Caco-2 (cell line): ENCODE data around the gene TRAK1. TPM values are rescaled to one million over a fixed set of nuclear protein-coding genes. Genes with fewer than 3 reads are reported as not detected.

Experiments
- BruUV-seq: library from RNA; stranded (reverse); fragments of 400-500 nt; replicated peaks from 2 replicates; lab custom pipeline; 2021; lab: Mats Ljungman, UMichigan
- CTCF ChIA-PET: fragments of 300-600 bp; sonication (Branson Sonifier 250); formaldehyde crosslinking; loops from one replicate; lab custom pipeline; 2022; ENCODE audit warnings: antibody characterized with exemption; lab: Charles Lee
- POLR2A ChIA-PET: fragments of 300-600 bp; sonication (Branson Sonifier 250); formaldehyde crosslinking; loops from one replicate; lab custom pipeline; 2022; ENCODE audit warnings: antibody characterized with exemption; lab: Charles Lee
- DNase-seq, 2 experiments: peaks; one replicate each; pipeline versions ENCODE4 v3.0.0 to v3.0.0-alpha.2; 2020 to 2022
- H3K27me3 ChIP-seq: replicated peaks from 2 replicates; pipeline ENCODE4 v1.6.0; 2011; ENCODE audit warnings: low read length; ENCODE audit not compliant: control insufficient read depth, insufficient read depth
- H3K36me3 ChIP-seq: 2 replicates; pipeline ENCODE4 v1.5.1; 2011; ENCODE audit warnings: low read length; ENCODE audit not compliant: control insufficient read depth, insufficient read depth
- H3K4me1 ChIP-seq: fragments of 250-450 bp; sonication (Bioruptor Pico); 2 replicates; pipeline ENCODE4 v1.5.1; 2020; ENCODE audit warnings: mild to moderate bottlenecking
- H3K4me3 ChIP-seq: 2 replicates; pipeline ENCODE4 v1.5.1; 2011; ENCODE audit warnings: low read depth, mild to moderate bottlenecking, control low read depth, low read length
- H3K9me3 ChIP-seq: fragments of 250-450 bp; sonication (Bioruptor Pico); 2 replicates; pipeline ENCODE4 v1.5.1; 2020; ENCODE audit warnings: mild to moderate bottlenecking, moderate library complexity
- H3K27ac Mint-ChIP-seq: one replicate; pipeline ENCODE4 v1.8.0; 2022; ENCODE audit warnings: mixed read lengths; ENCODE audit not compliant: unreplicated experiment
- H3K27me3 Mint-ChIP-seq: one replicate; pipeline ENCODE4 v1.8.0; 2022; ENCODE audit warnings: mixed read lengths; ENCODE audit not compliant: insufficient read depth, unreplicated experiment
- H3K36me3 Mint-ChIP-seq: one replicate; pipeline ENCODE4 v1.8.0; 2022; ENCODE audit warnings: mild to moderate bottlenecking, mixed read lengths; ENCODE audit not compliant: insufficient read depth, unreplicated experiment
- H3K4me1 Mint-ChIP-seq: one replicate; pipeline ENCODE4 v1.8.0; 2022; ENCODE audit warnings: low read depth, mixed read lengths; ENCODE audit not compliant: unreplicated experiment
- H3K4me3 Mint-ChIP-seq: one replicate; pipeline ENCODE4 v1.8.0; 2022; ENCODE audit warnings: mild to moderate bottlenecking, moderate library complexity, mixed read lengths; ENCODE audit not compliant: unreplicated experiment
- H3K9me3 Mint-ChIP-seq: one replicate; pipeline ENCODE4 v1.8.0; 2022; ENCODE audit warnings: mixed read lengths; ENCODE audit not compliant: unreplicated experiment
- intact Hi-C: fragments of 100-400 bp; cut with micrococcal nuclease; formaldehyde crosslinking; loops from one replicate; pipeline ENCODE4 v1.10.0; 2022; ENCODE audit not compliant: unreplicated experiment
- total RNA-seq: library from RNA; stranded (reverse); gene quantifications from 2 replicates; pipeline ENCODE4 v1.2.3, GENCODE V29; 2022
- TF ChIP-seq, protein P1 (sequence below), 2 experiments: fragments of 200-600 bp in 1 of 2; IDR thresholded peaks; 1 replicate in 1 of 2; 2 replicates in 1 of 2; pipeline versions ENCODE4 v1.5.1 to v1.8.0; 2011 to 2022; ENCODE audit warnings: antibody characterized with exemption in 1 of 2, control low read depth in 1 of 2, inconsistent platforms in 1 of 2, low read depth in 1 of 2, low read length in 1 of 2, mild to moderate bottlenecking in 1 of 2, moderate library complexity in 1 of 2; ENCODE audit not compliant: insufficient read depth in 1 of 2, severe bottlenecking in 1 of 2, unreplicated experiment in 1 of 2

TRAK1 gene
- total RNA-seq, 1 experiment from 2014 or later, result 33.3 TPM

DNA sequence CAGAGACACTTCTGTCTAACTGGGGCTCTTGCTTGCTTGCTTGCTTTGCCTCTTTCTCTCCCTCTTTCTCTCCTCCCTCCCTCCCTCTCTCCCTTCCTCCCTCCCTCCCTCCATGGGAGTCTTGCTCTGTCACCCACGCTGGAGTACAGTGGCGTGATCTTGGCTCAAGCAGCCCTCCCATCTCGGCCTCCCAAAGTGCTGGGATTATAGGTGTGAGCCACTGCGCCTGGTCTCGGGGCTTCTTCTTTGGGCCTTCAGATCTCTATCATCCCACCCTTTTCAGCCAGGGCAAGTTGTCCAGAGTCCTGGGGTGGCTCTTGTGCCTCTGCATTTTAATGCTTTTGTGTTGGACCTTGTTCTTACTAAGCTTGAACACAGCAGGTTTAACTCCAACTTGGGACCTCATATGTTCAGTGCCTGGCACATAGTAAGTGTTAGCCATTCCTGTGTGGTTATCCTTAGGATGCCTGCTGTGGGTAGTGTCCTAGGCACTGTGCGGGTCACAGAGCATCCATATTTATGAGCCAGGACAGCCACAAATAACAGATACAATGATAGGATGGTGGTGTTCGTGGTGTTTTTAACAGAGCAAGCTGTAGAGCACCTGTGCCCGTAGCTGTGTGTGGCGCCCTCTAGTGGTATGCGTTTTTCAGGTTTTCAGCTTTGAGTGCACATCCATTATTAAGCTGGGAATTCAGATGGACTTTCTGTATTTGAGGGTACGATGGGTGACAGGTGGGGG, 99.7 kb downstream of the TRAK1 start:
- no peak overlapping the region for H3K4me3 ChIP-seq
- H3K9me3 ChIP-seq, result no peaks in the 10 kb centered on the region
- H3K4me1 ChIP-seq, result peaks cover 7% of the 10 kb centered on the region
- Mint-ChIP-seq H3K27me3 (no peaks in the 10 kb centered on the region), H3K4me1 (no peaks in the 10 kb centered on the region), H3K27ac (peak overlapping the region; percentile 28), H3K36me3 (peaks cover 59% of the 10 kb centered on the region), H3K9me3 (no peaks in the 10 kb centered on the region), H3K4me3 (no peak overlapping the region)
- H3K36me3 ChIP-seq, result peaks cover 7% of the 10 kb centered on the region
- ChIA-PET POLR2A (interaction anchor here (0.7 to 1.0 kb wide), 3 partner anchors 20 to 73 kb away, joined by 3 to 6 read pairs (median 3); no protein-coding TSS in a partner anchor), CTCF (interaction anchor here (0.5 to 5.2 kb wide), 25 partner anchors 8 to 639 kb away, joined by 3 to 183 read pairs (median 6); partner anchors contain the start of gene ULK4)
- DNase-seq, result peak; percentile 77 to 83
- H3K27me3 ChIP-seq, result no peaks in the 10 kb centered on the region
- TF ChIP-seq, protein P1, sequence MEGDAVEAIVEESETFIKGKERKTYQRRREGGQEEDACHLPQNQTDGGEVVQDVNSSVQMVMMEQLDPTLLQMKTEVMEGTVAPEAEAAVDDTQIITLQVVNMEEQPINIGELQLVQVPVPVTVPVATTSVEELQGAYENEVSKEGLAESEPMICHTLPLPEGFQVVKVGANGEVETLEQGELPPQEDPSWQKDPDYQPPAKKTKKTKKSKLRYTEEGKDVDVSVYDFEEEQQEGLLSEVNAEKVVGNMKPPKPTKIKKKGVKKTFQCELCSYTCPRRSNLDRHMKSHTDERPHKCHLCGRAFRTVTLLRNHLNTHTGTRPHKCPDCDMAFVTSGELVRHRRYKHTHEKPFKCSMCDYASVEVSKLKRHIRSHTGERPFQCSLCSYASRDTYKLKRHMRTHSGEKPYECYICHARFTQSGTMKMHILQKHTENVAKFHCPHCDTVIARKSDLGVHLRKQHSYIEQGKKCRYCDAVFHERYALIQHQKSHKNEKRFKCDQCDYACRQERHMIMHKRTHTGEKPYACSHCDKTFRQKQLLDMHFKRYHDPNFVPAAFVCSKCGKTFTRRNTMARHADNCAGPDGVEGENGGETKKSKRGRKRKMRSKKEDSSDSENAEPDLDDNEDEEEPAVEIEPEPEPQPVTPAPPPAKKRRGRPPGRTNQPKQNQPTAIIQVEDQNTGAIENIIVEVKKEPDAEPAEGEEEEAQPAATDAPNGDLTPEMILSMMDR (IDR thresholded peaks at IDR 0.05; ENCODE audit: insufficient read depth in 1 of 2, low read depth in 1 of 2, low read length in 1 of 2, severe bottlenecking in 1 of 2, unreplicated experiment in 1 of 2), result peak; percentile 83 to 84
- no TSS peak for BruUV-seq
- intact Hi-C loops, result loop anchor here (1.0 to 2.0 kb wide), 5 partner anchors 26 to 72 kb away; no protein-coding TSS in a partner anchor

DNA sequence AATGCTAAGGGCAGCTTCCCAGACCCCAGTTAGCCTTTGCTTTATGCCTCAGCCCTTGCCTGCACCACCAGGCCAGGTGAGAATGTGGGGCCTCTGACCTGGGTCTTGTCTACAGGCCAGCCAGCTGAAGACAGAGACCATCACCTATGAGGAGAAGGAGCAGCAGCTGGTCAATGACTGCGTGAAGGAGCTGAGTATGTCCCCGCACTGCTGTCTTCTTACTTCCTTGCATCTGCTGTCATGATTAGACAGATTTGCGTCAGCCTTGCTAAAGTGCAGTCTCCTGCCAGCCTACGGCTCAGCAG, 100.2 kb downstream of the TRAK1 start:
- CTCF ChIA-PET, result interaction anchor here (0.5 to 5.2 kb wide), 23 partner anchors 8 to 334 kb away, joined by 3 to 183 read pairs (median 6); partner anchors contain the start of gene ULK4
- TF ChIP-seq, protein P1 (IDR thresholded peaks at IDR 0.05; ENCODE audit: insufficient read depth in 1 of 2, low read depth in 1 of 2, low read length in 1 of 2, severe bottlenecking in 1 of 2, unreplicated experiment in 1 of 2), result no peak
- no peaks in the 10 kb centered on the region for H3K9me3 ChIP-seq
- BruUV-seq, result no TSS peak
- Mint-ChIP-seq H3K4me3 (no peak overlapping the region), H3K9me3 (no peaks in the 10 kb centered on the region), H3K27me3 (no peaks in the 10 kb centered on the region), H3K4me1 (no peaks in the 10 kb centered on the region), H3K36me3 (peaks cover 59% of the 10 kb centered on the region), H3K27ac (no peak overlapping the region)
- POLR2A ChIA-PET, result interaction anchor here (0.7 to 1.0 kb wide), 3 partner anchors 19 to 74 kb away, joined by 3 to 6 read pairs (median 3); no protein-coding TSS in a partner anchor
- peaks cover 7% of the 10 kb centered on the region for H3K36me3 ChIP-seq
- DNase-seq, result no peak
- intact Hi-C loops, result loop anchor here (1.0 to 2.0 kb wide), 5 partner anchors 27 to 72 kb away; no protein-coding TSS in a partner anchor
- no peaks in the 10 kb centered on the region for H3K27me3 ChIP-seq
- peaks cover 7% of the 10 kb centered on the region for H3K4me1 ChIP-seq
- H3K4me3 ChIP-seq, result no peak overlapping the region

DNA sequence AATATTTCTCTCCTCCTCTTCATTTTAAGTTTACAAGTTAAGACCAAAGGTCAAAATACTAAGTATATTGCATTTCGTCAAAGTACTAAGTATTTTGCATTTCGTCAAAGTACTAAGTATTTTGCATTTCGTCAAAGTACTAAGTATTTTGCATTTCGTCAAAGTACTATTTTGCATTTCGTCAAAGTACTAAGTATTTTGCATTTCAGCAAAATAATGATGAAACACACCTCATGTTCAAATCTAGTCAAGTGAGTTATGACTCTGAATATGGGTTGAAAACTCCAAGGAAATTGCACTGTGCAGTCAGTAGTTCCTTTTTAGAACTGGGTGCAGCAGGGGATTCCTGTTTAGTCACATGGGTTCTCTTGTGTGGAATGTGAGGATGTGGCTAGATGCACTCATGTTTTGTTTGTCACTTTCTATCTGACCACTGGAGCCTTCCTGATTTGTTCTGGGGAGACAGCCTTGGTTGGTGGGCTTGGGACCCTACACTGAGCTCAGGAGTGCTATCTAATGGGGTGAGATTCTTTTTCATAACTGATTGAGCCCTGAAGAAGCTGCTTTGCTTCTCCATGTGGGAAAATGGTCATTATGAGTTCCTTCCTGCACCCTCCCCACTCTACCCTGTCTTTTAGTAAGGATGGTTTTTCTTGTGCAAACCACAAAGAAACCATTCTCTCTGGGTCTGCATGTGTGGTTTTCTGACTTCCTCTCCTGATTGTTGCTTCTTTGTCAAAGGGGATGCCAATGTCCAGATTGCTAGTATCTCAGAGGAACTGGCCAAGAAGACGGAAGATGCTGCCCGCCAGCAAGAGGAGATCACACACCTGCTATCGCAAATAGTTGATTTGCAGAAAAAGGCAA, 101.4 kb downstream of the TRAK1 start:
- no TSS peak for BruUV-seq
- intact Hi-C loops, result no loop called here
- ChIA-PET CTCF (interaction anchor here (3.4 to 5.2 kb wide), 2 partner anchors 63 to 74 kb away, joined by 32 to 183 read pairs; no protein-coding TSS in a partner anchor), POLR2A (interaction anchor here (0.6 kb wide), 1 partner anchor 58 kb away, joined by 3 read pairs; no protein-coding TSS in a partner anchor)
- Mint-ChIP-seq H3K4me1 (no peaks in the 10 kb centered on the region), H3K9me3 (no peaks in the 10 kb centered on the region), H3K36me3 (peaks cover 58% of the 10 kb centered on the region), H3K27me3 (no peaks in the 10 kb centered on the region), H3K27ac (no peak overlapping the region), H3K4me3 (no peak overlapping the region)
- Histone ChIP-seq H3K4me3 (no peak overlapping the region), H3K4me1 (peaks cover 7% of the 10 kb centered on the region), H3K36me3 (peaks cover 8% of the 10 kb centered on the region), H3K9me3 (no peaks in the 10 kb centered on the region), H3K27me3 (no peaks in the 10 kb centered on the region)
- TF ChIP-seq, protein P1 (IDR thresholded peaks at IDR 0.05; ENCODE audit: insufficient read depth in 1 of 2, low read depth in 1 of 2, low read length in 1 of 2, severe bottlenecking in 1 of 2, unreplicated experiment in 1 of 2), result no peak
- no peak for DNase-seq
